Fibroblast of skin of scalp (primary cell): ENCODE data around the gene JUN.

ENCODE experiments used
- DNase-seq: peaks from one replicate; pipeline ENCODE4 v3.0.0-alpha.2; 2013

Gene JUN

DNA sequence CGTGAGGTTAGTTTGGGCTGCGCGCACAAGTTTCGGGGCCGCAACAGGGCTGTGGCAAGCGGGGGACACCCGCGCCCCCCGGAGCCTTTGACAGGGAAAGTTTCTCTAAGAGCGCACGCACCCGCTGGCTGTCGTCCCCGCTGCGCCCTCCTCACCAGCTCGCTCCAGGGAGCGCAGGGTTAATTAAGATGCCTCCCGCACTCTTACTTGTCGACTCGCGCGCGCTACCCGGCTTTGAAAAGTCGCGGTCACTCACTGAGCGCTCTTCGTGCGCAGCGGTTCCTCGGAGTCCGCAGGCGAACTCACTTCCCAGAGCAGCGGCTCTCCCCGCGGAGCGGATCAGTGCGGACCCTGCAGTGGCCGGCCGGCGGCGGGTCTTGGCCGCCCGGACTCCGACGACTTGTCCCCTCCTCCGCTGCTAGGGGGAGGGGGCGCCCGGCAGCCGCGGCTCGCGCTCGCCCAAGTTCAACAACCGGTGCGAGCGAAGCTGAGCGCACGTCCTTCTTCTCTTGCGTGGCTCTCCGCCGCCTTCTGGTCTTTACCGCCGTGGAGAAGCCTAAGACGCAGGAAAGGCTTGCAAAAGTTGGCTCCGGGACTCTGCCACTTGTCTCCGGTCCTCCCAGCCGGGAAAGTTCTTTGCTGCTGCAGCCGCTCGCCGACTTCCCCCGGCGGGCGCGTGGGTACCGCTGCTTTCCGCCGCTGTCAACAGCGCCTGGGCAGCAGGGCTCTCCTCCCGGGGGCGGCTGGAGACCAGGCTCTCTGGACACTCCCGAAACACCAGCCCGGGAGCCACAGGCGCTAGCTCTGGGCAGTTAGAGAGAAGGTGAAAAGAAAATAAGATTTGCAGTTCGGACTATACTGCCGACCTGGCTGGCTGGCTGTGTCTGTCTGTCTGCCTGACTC, 506 bp downstream of the JUN start:
- DNase-seq, result peak; percentile 67

DNA sequence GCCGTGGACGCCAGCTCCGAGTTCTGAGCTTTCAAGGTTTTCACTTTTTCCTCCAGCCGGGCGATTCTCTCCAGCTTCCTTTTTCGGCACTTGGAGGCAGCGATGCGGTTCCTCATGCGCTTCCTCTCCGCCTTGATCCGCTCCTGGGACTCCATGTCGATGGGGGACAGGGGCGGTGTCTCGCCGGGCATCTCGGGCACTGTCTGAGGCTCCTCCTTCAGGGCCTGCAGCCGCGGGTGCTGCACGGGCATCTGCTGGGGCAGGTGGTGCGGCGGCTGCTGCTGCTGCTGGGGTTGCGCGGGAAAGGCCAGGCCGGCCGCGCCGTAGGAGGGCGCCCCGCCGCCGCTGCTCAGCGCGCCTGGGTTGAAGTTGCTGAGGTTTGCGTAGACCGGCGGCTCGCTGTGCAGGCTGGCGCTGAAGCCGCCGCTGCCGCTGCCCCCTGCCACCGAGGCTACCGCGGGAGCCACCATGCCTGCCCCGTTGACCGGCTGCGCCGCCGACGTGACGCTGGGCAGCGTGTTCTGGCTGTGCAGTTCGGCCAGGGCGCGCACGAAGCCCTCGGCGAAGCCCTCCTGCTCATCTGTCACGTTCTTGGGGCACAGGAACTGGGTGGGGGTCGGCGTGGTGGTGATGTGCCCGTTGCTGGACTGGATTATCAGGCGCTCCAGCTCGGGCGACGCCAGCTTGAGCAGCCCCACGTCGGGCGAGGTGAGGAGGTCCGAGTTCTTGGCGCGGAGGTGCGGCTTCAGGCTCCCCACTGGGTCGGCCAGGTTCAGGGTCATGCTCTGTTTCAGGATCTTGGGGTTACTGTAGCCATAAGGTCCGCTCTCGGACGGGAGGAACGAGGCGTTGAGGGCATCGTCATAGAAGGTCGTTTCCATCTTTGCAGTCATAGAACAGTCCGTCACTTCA, 1.4 kb downstream of the JUN start:
- peak; percentile 45 for DNase-seq

DNA sequence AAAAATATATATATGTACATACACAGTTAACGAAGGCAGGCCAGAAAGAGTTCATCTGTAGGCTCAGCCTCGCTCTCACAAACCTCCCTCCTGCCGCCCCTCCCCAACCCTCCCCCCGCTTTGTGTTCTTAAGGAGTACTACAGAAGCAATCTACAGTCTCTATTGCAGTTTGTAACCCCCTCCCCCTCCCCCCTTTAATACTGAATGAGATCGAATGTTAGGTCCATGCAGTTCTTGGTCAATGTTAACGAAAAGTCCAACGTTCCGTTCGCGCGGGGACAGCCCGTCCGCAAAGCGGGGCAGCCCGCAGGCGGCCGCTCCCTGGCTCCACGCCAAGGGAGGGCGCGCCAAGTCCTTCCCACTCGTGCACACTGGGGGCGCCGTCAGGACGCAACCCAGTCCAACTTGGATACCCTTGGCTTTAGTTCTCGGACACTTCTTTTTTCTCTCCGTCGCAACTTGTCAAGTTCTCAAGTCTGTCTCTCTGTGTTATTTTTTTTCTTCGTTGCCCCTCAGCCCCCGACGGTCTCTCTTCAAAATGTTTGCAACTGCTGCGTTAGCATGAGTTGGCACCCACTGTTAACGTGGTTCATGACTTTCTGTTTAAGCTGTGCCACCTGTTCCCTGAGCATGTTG, 2.2 kb downstream of the JUN start:
- peak; percentile 79 for DNase-seq

DNA sequence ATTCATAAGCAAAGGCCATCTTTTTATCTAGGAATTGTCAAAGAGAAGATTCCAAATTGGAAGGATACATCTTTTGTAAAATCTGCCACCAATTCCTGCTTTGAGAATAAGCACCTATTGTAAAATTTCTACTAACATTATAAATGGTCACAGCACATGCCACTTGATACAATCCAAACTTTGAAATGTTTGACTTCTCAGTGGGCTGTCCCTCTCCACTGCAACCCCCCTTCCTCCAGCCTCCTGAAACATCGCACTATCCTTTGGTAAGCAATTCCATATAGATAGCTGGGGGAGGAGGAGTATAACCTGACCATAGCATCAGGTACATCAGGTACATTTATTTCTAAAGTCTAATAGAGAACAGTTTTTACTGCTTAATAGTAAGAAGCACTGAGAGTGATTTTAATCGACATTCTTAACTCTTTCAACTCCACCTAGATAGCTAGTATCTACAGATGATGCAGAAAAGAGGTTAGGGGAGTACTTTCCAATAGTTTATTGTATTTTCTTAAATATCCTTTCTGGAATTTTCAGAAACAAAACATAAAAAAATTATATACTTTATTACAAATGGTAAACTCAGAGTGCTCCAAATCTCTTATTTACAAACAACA, 2.9 kb downstream of the JUN start:
- DNase-seq, result no peak

DNA sequence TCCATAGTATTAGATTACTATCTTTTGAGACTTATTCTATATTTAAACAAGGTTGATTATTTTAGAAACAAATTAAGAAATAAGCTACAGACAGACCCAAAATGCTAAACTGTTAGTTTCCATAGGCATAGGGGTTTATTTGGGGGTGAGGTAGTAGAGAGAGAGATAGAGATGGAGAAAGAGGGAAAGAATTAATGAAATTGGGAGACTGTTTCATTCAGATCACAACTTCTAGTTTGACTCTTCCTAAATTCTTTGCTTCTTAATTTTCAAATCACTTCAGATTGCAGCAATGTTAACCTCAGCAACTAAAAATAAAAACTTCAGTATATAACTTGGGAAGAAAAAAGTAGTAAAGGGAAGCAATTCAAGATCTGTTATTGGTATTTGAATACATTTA, 3.4 kb downstream of the JUN start:
- DNase-seq, result no peak

DNA sequence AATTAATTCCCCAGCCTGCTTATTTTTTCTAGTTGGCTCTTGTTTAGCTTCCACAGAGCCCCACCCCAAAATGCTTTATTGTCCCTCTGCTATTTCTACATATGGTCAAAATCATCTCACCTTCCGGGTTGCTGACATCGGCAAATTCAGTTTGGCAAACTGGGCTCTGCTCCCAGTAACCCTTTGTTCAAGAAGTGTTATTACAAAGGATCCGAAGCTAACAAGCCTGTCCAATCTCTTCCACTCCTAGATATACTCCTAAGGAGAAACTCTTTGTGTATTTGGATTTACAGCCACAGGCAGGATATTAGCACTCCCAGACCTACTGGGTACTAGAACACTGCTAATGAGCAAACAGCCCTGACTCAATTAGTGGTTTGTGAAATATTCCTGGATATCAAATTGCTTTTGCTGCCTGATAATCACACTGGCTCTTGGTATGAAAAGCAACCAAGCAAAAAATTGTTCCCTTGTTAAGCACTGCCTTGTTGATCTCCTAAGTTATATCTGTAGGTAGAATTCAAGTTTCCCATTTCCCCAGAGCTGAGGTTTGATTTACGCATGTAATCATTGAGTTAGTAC, 4.0 kb downstream of the JUN start:
- DNase-seq, result peak; percentile 59

DNA sequence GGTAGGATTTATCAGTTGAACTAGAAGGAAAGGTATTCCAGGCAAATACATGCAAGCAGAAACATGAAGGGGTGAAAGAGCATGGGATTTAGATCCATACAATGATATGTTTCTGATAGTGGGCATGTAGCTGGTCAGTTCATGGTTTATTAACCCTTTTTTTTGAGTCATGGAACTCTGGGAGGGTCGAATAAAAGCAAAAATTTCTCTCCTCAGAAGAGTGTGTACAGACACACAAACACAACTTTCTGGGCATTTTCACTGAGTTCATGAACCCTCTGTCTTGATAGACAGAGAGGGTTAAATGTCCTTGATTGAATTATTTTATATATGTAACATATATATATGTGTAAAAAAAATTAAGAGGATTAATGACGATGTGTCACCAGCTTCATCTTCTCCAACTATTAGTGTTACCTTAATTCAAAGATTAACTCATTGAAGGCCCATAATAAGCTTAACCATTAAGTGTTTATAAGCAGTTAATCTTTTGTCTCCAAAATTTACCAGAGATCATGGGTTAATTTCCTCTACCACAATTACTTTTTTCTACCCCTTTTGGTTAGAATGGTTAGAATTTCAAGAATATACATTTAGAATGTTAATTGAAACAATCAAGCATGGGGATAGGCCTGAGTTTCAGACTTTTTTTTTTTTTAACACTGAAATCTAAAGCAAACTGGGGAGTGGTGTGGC, 4.6 kb downstream of the JUN start:
- DNase-seq, result no peak

DNA sequence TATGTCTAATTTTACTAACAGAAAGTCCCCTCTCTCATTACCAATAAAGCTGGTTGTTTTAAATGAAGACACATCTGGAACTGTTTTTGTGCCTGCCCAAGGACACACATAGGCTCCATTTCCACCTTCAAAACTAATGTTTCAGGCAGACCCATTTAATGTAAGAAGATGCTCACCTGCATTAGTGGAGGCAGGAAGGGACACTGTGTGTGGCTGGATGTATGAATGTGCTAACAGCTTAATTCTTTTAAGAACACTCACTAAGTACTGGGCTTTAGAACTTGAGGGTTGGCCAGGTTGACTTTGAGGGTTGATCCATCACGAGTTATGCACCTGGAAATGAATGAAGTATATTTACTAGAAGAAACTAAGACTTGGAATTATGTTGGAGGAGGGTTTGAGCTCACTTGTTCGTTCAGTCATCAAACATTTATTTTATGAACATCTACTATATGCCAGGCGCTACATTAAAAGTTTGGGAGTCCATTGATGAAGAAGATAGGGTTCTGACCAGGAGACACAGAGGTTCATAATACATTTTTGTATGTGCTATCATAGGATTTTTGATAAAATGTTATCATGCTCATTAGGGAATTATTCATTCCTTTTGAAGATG, 5.4 kb downstream of the JUN start:
- DNase-seq, result no peak

DNA sequence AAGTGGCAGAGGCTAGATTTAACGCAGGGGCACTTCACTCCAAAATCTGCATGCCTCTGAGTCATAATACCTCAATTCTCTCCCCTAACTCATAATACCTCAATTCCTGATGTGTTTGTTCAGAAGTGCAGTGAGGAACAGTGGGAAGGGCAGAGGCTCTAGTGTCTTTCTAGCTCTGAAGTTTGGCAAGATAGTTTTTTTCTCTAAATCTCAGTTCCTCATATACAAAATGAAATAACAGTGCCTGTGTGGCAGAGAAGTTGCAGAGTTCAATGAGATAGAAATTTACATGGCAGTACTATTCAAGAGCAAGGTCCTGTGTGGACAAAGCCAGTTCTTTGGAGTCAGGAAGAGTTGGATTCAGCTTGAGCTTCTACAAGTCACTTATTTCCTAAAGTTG, 9.8 kb downstream of the JUN start:
- no peak for DNase-seq

DNA sequence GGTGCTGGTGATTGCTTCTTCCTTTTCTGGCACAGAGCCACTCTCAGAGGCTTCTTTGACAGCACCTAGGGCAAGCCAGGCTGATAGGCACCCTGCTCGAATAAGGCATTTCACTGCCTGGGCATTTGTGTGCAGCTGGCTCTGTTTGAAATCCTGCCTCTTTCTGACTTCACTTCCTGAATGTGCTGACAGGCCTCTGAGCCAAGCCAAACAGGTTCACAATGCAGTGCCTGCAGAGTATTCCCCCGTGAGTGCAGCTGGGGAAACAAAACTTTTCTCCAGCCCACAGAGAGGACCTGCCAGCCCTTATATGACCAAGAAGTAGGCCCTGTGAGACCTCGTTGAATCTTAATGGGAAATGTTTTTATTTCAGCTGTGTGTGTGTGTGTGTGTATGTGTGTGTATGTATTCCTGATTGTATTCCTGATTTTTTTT, 10.4 kb downstream of the JUN start:
- peak; percentile 88 for DNase-seq

DNA sequence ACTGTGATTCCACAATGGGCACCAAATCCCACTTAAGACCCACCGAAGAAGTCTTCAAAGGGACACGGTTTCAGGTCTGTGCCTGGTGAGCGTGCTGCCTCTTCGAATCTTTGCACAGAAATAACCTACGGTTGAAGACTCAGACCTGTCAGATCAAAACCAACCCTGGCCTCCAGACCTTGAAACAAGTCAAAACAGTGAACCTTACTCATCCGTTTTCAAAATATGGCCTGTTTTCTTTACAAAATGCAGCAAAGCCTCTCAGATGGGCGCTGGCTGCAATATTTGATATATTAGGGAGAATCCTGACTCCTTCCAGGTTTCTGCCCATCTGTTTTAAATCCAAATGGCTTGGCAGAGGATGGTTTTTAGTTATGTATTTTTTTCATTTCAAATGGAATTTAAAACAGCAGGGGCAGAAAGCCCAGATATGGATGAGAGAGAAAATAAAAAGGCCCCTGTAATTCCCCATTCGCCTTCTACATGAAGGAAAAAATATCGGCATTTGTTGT, 14.0 kb downstream of the JUN start:
- peak; percentile 55 for DNase-seq

DNA sequence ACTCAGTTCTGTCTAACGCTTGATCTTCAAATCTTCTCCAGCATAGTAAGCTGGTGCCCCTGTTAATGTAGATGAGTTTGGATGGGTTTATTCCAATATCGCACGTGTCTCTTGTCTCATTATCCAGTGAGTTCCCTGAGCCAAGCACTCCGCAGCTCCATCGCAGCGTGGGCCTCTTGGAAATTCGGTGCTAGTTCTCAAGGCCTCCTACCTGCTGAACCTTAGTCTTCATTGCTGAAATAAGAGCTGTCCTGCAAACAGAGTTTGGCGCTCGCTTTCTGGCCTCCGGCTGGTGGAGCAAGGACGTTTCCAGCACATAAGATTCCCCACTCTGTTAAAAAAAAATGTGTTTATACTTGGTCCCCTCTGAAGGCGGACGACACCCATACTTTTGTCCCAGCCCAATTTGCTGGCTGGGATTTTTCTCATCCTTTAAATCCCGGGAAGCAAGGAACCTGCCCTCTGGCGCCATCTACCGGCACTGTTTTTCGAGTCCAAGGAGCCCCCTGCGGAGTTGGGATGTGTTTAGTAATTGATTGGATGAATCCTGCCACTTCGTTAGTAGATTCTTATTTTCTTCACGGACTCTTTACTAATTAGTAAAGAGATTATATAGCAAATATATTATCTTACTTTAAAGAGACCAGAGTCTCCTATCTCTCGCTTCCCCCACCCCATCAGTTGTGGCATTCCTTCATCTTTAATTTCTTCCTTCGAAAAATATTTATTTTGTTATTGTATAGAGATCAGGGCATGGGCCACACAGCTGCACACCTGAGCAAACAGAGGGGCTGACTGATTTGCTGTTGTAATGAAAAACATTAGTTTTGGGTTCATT, 14.7 kb downstream of the JUN start:
- DNase-seq, result peak; percentile 75

DNA sequence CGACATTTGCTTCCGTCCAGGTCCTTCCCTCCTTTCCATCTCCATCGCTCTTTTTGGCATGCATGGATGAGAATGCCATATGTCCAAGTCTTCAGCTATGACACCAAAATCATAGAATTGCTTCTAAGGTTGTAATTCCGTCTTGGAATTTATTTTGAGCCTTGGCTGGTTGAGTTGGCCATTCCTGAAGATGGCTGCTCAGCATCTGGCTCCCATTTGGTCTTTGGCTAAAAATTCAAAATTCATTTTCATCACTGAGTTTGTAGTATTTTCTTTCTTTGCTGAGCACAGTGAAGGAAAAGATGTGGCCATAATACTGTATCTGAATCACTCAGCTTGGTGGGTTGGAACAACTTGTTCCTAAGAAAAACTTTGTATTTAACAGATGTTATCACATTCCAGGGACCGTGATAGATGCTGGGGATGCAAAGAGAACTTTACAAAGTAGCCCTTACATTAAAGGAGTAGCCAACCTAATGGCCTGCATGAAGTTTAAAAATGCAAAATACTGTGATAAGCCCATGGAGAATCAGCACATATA, 15.6 kb downstream of the JUN start:
- DNase-seq, result no peak

DNA sequence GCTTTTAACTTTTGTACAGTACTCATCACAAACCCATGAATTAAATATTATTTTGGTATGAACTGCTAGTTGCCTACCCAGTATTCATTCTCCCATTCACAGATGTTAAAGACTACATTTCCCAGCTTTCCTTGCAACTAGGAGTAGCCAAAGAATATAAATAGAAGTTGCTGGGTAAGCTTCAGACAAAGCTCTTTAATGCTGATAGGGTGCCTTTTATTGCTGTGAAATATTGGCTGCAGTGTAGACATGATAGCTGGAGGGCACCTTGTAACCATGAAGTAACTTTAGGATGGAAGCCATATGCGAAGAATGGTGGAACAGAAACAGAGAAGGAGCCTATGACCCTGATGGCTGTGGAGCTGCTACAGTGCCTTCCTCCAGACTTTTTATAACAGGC, 16.7 kb downstream of the JUN start:
- DNase-seq, result no peak

DNA sequence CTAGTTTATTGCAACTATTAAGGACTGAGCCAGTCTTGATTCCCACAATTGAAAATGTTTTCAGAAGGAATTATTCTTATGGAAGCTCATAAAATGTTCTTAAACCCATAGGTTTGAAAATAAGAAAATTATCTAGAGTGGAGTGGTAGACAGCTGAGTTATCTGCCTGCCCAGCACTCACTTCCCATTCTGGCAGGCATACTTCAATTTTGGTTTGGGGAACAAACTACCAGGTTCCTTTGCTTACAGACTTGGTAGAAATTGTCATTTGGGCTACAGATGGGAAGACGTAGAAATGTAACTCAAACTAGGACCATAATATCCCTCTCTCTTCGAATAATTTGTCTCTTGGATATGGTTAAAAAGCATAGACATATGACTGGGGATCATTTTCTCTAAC, 18.4 kb downstream of the JUN start:
- no peak for DNase-seq

DNA sequence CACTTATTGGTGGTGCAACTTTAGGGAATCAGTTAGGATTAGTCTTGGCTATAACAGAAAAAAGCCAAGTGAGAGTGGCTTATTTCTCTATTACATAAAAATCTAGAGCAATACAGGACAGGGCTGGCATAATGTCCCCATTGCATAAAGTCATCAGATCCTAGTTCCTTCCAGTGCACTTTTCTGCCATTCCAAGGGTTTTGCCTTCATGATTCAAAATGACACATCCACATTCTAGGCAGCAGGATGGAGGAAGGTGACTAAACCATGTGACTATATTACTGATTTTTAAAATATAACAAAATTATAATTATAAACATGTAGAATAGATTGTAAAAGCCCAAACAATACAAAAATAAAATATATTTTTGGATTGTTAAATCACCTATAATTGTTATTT, 18.8 kb downstream of the JUN start:
- DNase-seq, result no peak

DNA sequence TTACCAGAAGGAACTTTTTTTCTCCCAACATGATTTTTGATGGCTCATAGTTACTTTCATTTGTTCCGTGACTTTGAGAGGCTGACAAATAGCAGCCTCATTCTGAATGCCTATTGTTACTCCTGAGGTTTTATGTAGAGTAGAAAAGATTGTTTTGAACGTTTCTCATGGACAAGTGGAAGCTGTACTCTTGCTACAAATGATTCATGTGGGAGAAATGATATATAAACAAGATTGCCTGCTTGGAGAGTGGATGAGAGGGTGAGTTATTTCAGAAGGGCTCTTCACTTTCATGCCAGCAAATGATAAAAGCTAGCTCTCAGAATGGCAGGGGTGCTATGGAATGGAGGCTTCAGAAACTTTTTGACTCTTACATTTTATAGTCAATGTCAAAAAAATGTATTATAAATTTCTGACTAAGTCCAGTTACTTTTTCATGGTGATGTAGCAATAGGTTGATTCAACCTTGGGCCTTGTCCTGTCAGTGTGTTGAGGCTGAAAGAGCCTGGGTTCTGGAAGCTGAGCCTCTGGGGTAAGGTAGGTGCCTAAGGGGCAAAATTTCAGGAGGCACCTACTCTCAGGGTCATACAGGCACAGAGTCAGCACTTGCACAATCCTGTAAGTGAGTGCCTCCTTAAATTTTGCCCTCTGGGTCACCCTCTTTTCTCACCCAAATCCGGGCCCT, 19.4 kb downstream of the JUN start:
- peak; percentile 89 for DNase-seq

DNA sequence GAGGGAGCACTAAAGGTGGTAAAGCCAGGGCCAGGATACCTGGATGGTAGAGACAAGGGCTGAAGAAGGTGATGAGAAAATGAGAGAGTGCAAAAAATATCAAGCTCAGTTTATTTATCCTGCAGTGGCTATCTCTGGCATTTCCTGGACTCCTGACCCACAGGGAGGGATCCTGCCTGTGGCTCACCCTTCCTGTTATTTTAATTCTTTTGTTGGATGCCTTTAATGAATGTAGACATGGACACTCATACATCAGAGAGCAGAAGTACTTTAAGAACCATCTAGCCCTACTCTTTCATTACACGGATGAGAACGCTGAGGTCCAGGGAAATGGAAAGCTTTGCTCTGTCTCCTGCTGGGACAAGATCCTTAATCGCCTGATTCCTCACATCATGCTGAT, 20.6 kb downstream of the JUN start:
- DNase-seq, result peak; percentile 82

DNA sequence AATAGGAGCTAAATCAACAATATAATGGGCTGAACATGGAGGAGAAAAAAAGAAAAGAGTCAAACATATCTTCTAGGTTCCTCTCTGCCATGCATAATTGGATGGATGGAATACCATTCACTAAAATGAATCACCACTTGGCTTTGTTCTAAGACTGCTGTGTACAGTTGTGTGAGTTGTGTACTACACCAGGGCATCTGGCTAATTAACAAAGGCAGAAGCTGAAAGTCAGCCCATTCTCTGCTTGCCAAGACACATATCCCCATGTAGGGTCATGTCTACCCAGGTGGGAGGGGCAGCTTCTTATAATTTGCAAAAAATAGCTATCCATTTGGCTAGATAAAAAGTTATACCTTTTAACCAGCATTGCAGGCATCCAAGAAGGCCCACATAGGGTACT, 21.0 kb downstream of the JUN start:
- DNase-seq, result peak; percentile 58
